ENCODE results near the gene PLEKHD1. TPM values are rescaled to one million over a fixed set of nuclear protein-coding genes. Genes with fewer than 3 reads are reported as not detected.

Gene PLEKHD1
- total RNA-seq, 1 experiment from 2014 or later = 1.2 TPM

GRCh38 chr14:69487226-69487625 is 2.7 kb downstream of the PLEKHD1 start:
- Histone ChIP-seq H3K4me3 (replicated peaks in 1 of 2; ENCODE audit: low read depth in 1 of 2, low read length in 2 of 2) (no peak overlapping the region), H2AFZ (ENCODE audit: low read depth, low read length, poor library complexity, severe bottlenecking) (no peak overlapping the region), H3K36me3 (ENCODE audit: control insufficient read depth in 1 of 2, insufficient read depth in 2 of 2, low read length in 2 of 2) (no peaks in the 10 kb centered on the region; a peak in 1 of 4 replicates), H3K27ac (ENCODE audit: low read depth, low read length) (no peak overlapping the region), H3K79me2 (ENCODE audit: insufficient read depth, low read length) (no peaks in the 10 kb centered on the region), H3K9me3 (ENCODE audit: control insufficient read depth in 1 of 2, insufficient read depth in 1 of 2, low read depth in 1 of 2, low read length in 2 of 2) (no peaks in the 10 kb centered on the region), H3K4me2 (ENCODE audit: low read length) (no peak overlapping the region), H3K9ac (ENCODE audit: low read length) (no peak overlapping the region), H3K4me1 (ENCODE audit: control insufficient read depth in 1 of 2, insufficient read depth in 2 of 2, low read length in 2 of 2) (peaks cover 0 to 12% of the 10 kb centered on the region in 2 experiments; a peak in 2 of 4 replicates), H3K9me2 (ENCODE audit: insufficient read depth) (no peaks in the 10 kb centered on the region), H4K20me1 (ENCODE audit: insufficient read depth) (no peaks in the 10 kb centered on the region), H3K27me3 (ENCODE audit: insufficient read depth, low read length) (no peaks in the 10 kb centered on the region)
- POLR2A ChIA-PET = no interaction called here
- RAD21 ChIA-PET (ENCODE audit: low non-redundant PET in 1 of 2, low total read pairs in 2 of 2, uncharacterized antibody in 2 of 2, unreplicated experiment in 2 of 2) = no interaction called here
- no peak for DNase-seq (ENCODE audit: low read depth, low spot score)
- CTCF ChIA-PET = interaction anchor here (0.7 kb wide), 1 partner anchor 11 kb away, joined by 3 read pairs; no protein-coding TSS in a partner anchor
- intact Hi-C loops (cut with micrococcal nuclease) = no loop called here
- TF ChIP-seq EGR1 (IDR thresholded peaks at IDR 0.05; ENCODE audit: low read depth) = no peak
- TF ChIP-seq EZH2 (IDR thresholded peaks at IDR 0.05) = no peak
- TF ChIP-seq POLR2A (IDR thresholded peaks at IDR 0.05; ENCODE audit: borderline replicate concordance, extremely low read depth, insufficient read depth, insufficient read length) = no peak
- TF ChIP-seq, protein P1, sequence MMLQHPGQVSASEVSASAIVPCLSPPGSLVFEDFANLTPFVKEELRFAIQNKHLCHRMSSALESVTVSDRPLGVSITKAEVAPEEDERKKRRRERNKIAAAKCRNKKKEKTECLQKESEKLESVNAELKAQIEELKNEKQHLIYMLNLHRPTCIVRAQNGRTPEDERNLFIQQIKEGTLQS (IDR thresholded peaks at IDR 0.05) = no peak
- no peak for TF ChIP-seq RAD21 (IDR thresholded peaks at IDR 0.05; ENCODE audit: low read depth)
- no peak for TF ChIP-seq ZNF274 (IDR thresholded peaks at IDR 0.05; ENCODE audit: low read depth, low read length)
- TF ChIP-seq SP1 (IDR thresholded peaks at IDR 0.05; ENCODE audit: low read depth) = no peak
- TF ChIP-seq, protein P2, sequence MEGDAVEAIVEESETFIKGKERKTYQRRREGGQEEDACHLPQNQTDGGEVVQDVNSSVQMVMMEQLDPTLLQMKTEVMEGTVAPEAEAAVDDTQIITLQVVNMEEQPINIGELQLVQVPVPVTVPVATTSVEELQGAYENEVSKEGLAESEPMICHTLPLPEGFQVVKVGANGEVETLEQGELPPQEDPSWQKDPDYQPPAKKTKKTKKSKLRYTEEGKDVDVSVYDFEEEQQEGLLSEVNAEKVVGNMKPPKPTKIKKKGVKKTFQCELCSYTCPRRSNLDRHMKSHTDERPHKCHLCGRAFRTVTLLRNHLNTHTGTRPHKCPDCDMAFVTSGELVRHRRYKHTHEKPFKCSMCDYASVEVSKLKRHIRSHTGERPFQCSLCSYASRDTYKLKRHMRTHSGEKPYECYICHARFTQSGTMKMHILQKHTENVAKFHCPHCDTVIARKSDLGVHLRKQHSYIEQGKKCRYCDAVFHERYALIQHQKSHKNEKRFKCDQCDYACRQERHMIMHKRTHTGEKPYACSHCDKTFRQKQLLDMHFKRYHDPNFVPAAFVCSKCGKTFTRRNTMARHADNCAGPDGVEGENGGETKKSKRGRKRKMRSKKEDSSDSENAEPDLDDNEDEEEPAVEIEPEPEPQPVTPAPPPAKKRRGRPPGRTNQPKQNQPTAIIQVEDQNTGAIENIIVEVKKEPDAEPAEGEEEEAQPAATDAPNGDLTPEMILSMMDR (IDR thresholded peaks at IDR 0.05 in 2 of 3, conservative IDR thresholded peaks at IDR 0.05 in 1 of 3; ENCODE audit: borderline replicate concordance in 1 of 3, insufficient read depth in 1 of 3, low read depth in 2 of 3, low read length in 2 of 3) = no peak
- ATAC-seq = no peak
- no TSS peak for BruUV-seq (replicated peaks)

- ChIA-PET CTCF (interaction anchor here (1.4 kb wide), 1 partner anchor 12 kb away, joined by 3 read pairs; no protein-coding TSS in a partner anchor), RAD21 (ENCODE audit: low non-redundant PET in 1 of 2, low total read pairs in 2 of 2, uncharacterized antibody in 2 of 2, unreplicated experiment in 2 of 2) (no interaction called here), POLR2A (no interaction called here)
- H3K4me3 ChIP-seq (replicated peaks in 1 of 2; ENCODE audit: low read depth in 1 of 2, low read length in 2 of 2) = no peak overlapping the region
- no peak for DNase-seq (ENCODE audit: low read depth, low spot score)
- no peaks in the 10 kb centered on the region for H3K79me2 ChIP-seq (ENCODE audit: insufficient read depth, low read length)
- TF ChIP-seq, protein P3, sequence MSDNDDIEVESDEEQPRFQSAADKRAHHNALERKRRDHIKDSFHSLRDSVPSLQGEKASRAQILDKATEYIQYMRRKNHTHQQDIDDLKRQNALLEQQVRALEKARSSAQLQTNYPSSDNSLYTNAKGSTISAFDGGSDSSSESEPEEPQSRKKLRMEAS (IDR thresholded peaks at IDR 0.05) = no peak
- no peak for TF ChIP-seq JUND (IDR thresholded peaks at IDR 0.05)
- TF ChIP-seq POLR2AphosphoS5 (IDR thresholded peaks at IDR 0.05; ENCODE audit: low read depth, low read length) = no peak
- no peak for TF ChIP-seq TCF7L2 (IDR thresholded peaks at IDR 0.05; ENCODE audit: borderline replicate concordance, extremely low read depth, insufficient read depth, insufficient read length)
- no peak for TF ChIP-seq CEBPB (IDR thresholded peaks at IDR 0.05; ENCODE audit: low read depth)
- no peak for TF ChIP-seq FOSL1 (IDR thresholded peaks at IDR 0.05; ENCODE audit: low read depth)
- H3K27ac ChIP-seq (ENCODE audit: low read depth, low read length) = no peak overlapping the region
- H3K27me3 ChIP-seq (ENCODE audit: insufficient read depth, low read length) = no peaks in the 10 kb centered on the region
- H3K4me1 ChIP-seq (ENCODE audit: control insufficient read depth in 1 of 2, insufficient read depth in 2 of 2, low read length in 2 of 2) = peaks cover 0 to 12% of the 10 kb centered on the region in 2 experiments; a peak in 2 of 4 replicates
- no peak overlapping the region for H2AFZ ChIP-seq (ENCODE audit: low read depth, low read length, poor library complexity, severe bottlenecking)
- H3K4me2 ChIP-seq (ENCODE audit: low read length) = no peak overlapping the region
- no peaks in the 10 kb centered on the region for H3K9me3 ChIP-seq (ENCODE audit: control insufficient read depth in 1 of 2, insufficient read depth in 1 of 2, low read depth in 1 of 2, low read length in 2 of 2)
- H3K9me2 ChIP-seq (ENCODE audit: insufficient read depth) = no peaks in the 10 kb centered on the region
- H4K20me1 ChIP-seq (ENCODE audit: insufficient read depth) = no peaks in the 10 kb centered on the region
- no peaks in the 10 kb centered on the region; a peak in 1 of 4 replicates for H3K36me3 ChIP-seq (ENCODE audit: control insufficient read depth in 1 of 2, insufficient read depth in 2 of 2, low read length in 2 of 2)
- no peak overlapping the region for H3K9ac ChIP-seq (ENCODE audit: low read length)
- ATAC-seq = no peak
- intact Hi-C loops (cut with micrococcal nuclease) = no loop called here
- no TSS peak for BruUV-seq (replicated peaks)
These were observed 3.2 kb downstream of the PLEKHD1 start for GRCh38 chr14:69487771-69488170.

Data from HCT116 (cell line).